ENCODE results near the gene KIF23.

GRCh38 chr15:69457304-69458280 is 43.4 kb downstream of the KIF23 start:
- no peak for TF ChIP-seq CTCF (conservative IDR thresholded peaks at IDR 0.05 in 1 of 2, IDR thresholded peaks at IDR 0.05 in 1 of 2; ENCODE audit: low read depth in 1 of 2, low read length in 2 of 2)
- no peak for TF ChIP-seq EZH2 (IDR thresholded peaks at IDR 0.05; ENCODE audit: low read length, missing control alignments)

Data from fibroblast of lung (primary cell).